Coronary artery (tissue), 2 donors: ENCODE measurements around the gene MARCO.

Experiments
- DNase-seq: peaks from one replicate; pipeline ENCODE4 v3.0.0-alpha.2; 2017; ENCODE audit warnings: low spot score
- H3K27ac ChIP-seq, 2 donors: fragments of 200-600 bp; sonication (generic); one replicate each; pipeline ENCODE4 v1.5.1; 2016 to 2019
- H3K4me3 ChIP-seq: fragments of 200-600 bp; sonication (generic); 2 replicates; pipeline ENCODE4 v1.5.1; 2016; ENCODE audit warnings: mild to moderate bottlenecking, moderate library complexity
- CTCF ChIP-seq: fragments of 200-600 bp; sonication (generic); IDR thresholded peaks from one replicate; pipeline ENCODE4 v1.5.1; 2019; ENCODE audit warnings: antibody characterized with exemption

The MARCO gene

GRCh38 chr2:118988706-118989105 lies 46.7 kb downstream of the MARCO start:
- H3K4me3 ChIP-seq, result no peak overlapping the region
- TF ChIP-seq CTCF, result no peak
- H3K27ac ChIP-seq, result no peak overlapping the region
- peak; percentile 35 for DNase-seq

GRCh38 chr2:118989481-118989880 lies 47.5 kb downstream of the MARCO start:
- Histone ChIP-seq H3K27ac (no peak overlapping the region), H3K4me3 (no peak overlapping the region)
- DNase-seq, result no peak
- TF ChIP-seq CTCF, result no peak

- no peak for DNase-seq
- Histone ChIP-seq H3K27ac (no peak overlapping the region), H3K4me3 (no peak overlapping the region)
- TF ChIP-seq CTCF, result no peak
Measured at GRCh38 chr2:118990757-118991545, 49.0 kb downstream of the MARCO start.

- Histone ChIP-seq H3K27ac (no peak overlapping the region), H3K4me3 (no peak overlapping the region)
- no peak for DNase-seq
- TF ChIP-seq CTCF, result no peak
Measured at GRCh38 chr2:118991554-118991953, 49.6 kb downstream of the MARCO start.

- TF ChIP-seq CTCF, result no peak
- Histone ChIP-seq H3K27ac (no peak overlapping the region), H3K4me3 (no peak overlapping the region)
- DNase-seq, result no peak
Measured at GRCh38 chr2:118992740-118993391, 50.9 kb downstream of the MARCO start.

- no peak for DNase-seq
Measured at GRCh38 chr2:118993392-118993752, 51.4 kb downstream of the MARCO start.

More at GRCh38 chr2:118993392-118993752, 51.4 kb downstream of the MARCO start:
- TF ChIP-seq CTCF, result no peak
- no peak overlapping the region for H3K4me3 ChIP-seq
- no peak overlapping the region for H3K27ac ChIP-seq
